HCT116 (cell line): Measurements from ENCODE around the gene MANBA. TPM values are rescaled to one million over a fixed set of nuclear protein-coding genes. Genes with fewer than 3 reads are reported as not detected.

Experiments used
- ATAC-seq: fragments of 200-7000 bp; cut with Tn5 transposase; 2 replicates; pipeline ENCODE4 v1.9.1; 2020; ENCODE audit warnings: mild to moderate bottlenecking, moderate library complexity
- BruUV-seq: library from RNA; stranded (reverse); fragments of 400-500 nt; replicated peaks from 2 replicates; lab custom pipeline; 2021; lab: Mats Ljungman, UMichigan
- CTCF ChIA-PET: fragments of 300-600 bp; sonication (Branson Sonifier 250); formaldehyde crosslinking; loops from one replicate; lab custom pipeline; 2021; ENCODE audit warnings: antibody characterized with exemption; lab: Charles Lee
- POLR2A ChIA-PET: fragments of 300-600, 350-600 bp; sonication (Branson Sonifier 250); formaldehyde crosslinking; loops from one replicate; lab custom pipeline; 2021; ENCODE audit warnings: antibody characterized with exemption; lab: Charles Lee
- RAD21 ChIA-PET, 2 experiments: fragments of 300-600 bp; sonication (Branson Sonifier 250); formaldehyde crosslinking; loops; one replicate each; lab custom pipeline; 2023; ENCODE audit warnings: low total read pairs in 2 of 2; ENCODE audit not compliant: uncharacterized antibody in 2 of 2, unreplicated experiment in 2 of 2, low non-redundant PET in 1 of 2; lab: Charles Lee
- DNase-seq: peaks from one replicate; pipeline ENCODE4 v3.0.0-alpha.2; 2010; ENCODE audit warnings: low read depth, low spot score
- H2AFZ ChIP-seq: fragments of 200-600 bp; shearing (Covaris generic), sonication (generic); 2 replicates; pipeline ENCODE4 v1.6.1; 2017; ENCODE audit warnings: low read depth, mixed run types, mixed read lengths, antibody characterized with exemption, low read length; ENCODE audit not compliant: poor library complexity, severe bottlenecking
- H3K27ac ChIP-seq: 2 replicates; pipeline ENCODE4 v1.5.1; 2012; ENCODE audit warnings: low read depth, low read length
- H3K27me3 ChIP-seq: fragments of 200-600 bp; sonication (generic); 2 replicates; pipeline ENCODE4 v1.6.1; 2016; ENCODE audit warnings: mixed run types, low read length, mixed read lengths; ENCODE audit not compliant: insufficient read depth
- H3K36me3 ChIP-seq, 2 experiments: fragments of 200-500 bp in 1 of 2; fragments of 200-600 bp in 1 of 2; sonication (Bioruptor generic) in 1 of 2; sonication (generic) in 1 of 2; 2 replicates each; pipeline versions ENCODE4 v1.5.1 to v1.6.1; 2014 to 2016; ENCODE audit warnings: low read length in 2 of 2, inconsistent platforms in 1 of 2, mixed read lengths in 1 of 2, mixed run types in 1 of 2; ENCODE audit not compliant: insufficient read depth in 2 of 2, control insufficient read depth in 1 of 2
- H3K4me1 ChIP-seq, 2 experiments: fragments of 200-600 bp in 1 of 2; sonication (generic) in 1 of 2; 2 replicates each; pipeline versions ENCODE4 v1.5.1 to v1.6.1; 2012 to 2017; ENCODE audit warnings: low read length in 2 of 2, inconsistent platforms in 1 of 2, mild to moderate bottlenecking in 1 of 2, mixed read lengths in 1 of 2, mixed run types in 1 of 2, moderate library complexity in 1 of 2; ENCODE audit not compliant: insufficient read depth in 2 of 2, control insufficient read depth in 1 of 2
- H3K4me2 ChIP-seq: fragments of 200-600 bp; sonication (generic); 2 replicates; pipeline ENCODE4 v1.6.1; 2017; ENCODE audit warnings: mixed run types, low read length, mixed read lengths
- H3K4me3 ChIP-seq, 2 experiments: fragments of 200-600 bp in 1 of 2; sonication (generic) in 1 of 2; replicated peaks in 1 of 2; 2 replicates each; pipeline ENCODE4 v1.5.1; 2011 to 2016; ENCODE audit warnings: low read length in 2 of 2, control low read depth in 1 of 2, low read depth in 1 of 2, mild to moderate bottlenecking in 1 of 2, mixed read lengths in 1 of 2, mixed run types in 1 of 2
- H3K79me2 ChIP-seq: fragments of 200-600 bp; sonication (generic); 2 replicates; pipeline ENCODE4 v1.6.1; 2017; ENCODE audit warnings: mild to moderate bottlenecking, mixed run types, low read length, moderate library complexity, mixed read lengths; ENCODE audit not compliant: insufficient read depth
- H3K9ac ChIP-seq: fragments of 200-600 bp; sonication (generic); 2 replicates; pipeline ENCODE4 v1.6.1; 2016; ENCODE audit warnings: low read length, mixed read lengths
- H3K9me2 ChIP-seq: fragments of 200-600 bp; sonication (generic), shearing (Covaris generic); 2 replicates; pipeline ENCODE4 v1.6.1; 2017; ENCODE audit warnings: mixed run types, mild to moderate bottlenecking, moderate library complexity; ENCODE audit not compliant: insufficient read depth
- H3K9me3 ChIP-seq, 2 experiments: fragments of 200-500 bp in 1 of 2; fragments of 200-600 bp in 1 of 2; sonication (Bioruptor generic) in 1 of 2; sonication (generic) in 1 of 2; 2 replicates each; pipeline ENCODE4 v1.6.1; 2014 to 2017; ENCODE audit warnings: low read length in 2 of 2, mixed read lengths in 2 of 2, inconsistent platforms in 1 of 2, low read depth in 1 of 2, mild to moderate bottlenecking in 1 of 2, mixed run types in 1 of 2, moderate library complexity in 1 of 2; ENCODE audit not compliant: control insufficient read depth in 1 of 2, insufficient read depth in 1 of 2
- H4K20me1 ChIP-seq: fragments of 200-600 bp; sonication (generic), shearing (Covaris generic); 2 replicates; pipeline ENCODE4 v1.6.1; 2017; ENCODE audit warnings: mixed run types, mild to moderate bottlenecking, moderate library complexity; ENCODE audit not compliant: insufficient read depth
- CBX3 ChIP-seq: IDR thresholded peaks from 2 replicates; pipeline ENCODE4 v1.6.1; 2012; ENCODE audit warnings: low read depth
- CEBPB ChIP-seq: IDR thresholded peaks from 2 replicates; pipeline ENCODE4 v1.6.1; 2012; ENCODE audit warnings: low read depth
- EGR1 ChIP-seq: IDR thresholded peaks from 2 replicates; pipeline ENCODE4 v1.6.1; 2012; ENCODE audit warnings: low read depth
- FOSL1 ChIP-seq: IDR thresholded peaks from 2 replicates; pipeline ENCODE4 v1.6.1; 2012; ENCODE audit warnings: low read depth
- JUND ChIP-seq: IDR thresholded peaks from 2 replicates; pipeline ENCODE4 v1.6.1; 2012
- POLR2AphosphoS5 ChIP-seq: IDR thresholded peaks from 2 replicates; pipeline ENCODE4 v1.6.1; 2011; ENCODE audit warnings: mild to moderate bottlenecking, low read depth, low read length, moderate library complexity
- SIN3A ChIP-seq: IDR thresholded peaks from 2 replicates; pipeline ENCODE4 v1.6.1; 2012; ENCODE audit warnings: low read depth
- SP1 ChIP-seq: IDR thresholded peaks from 2 replicates; pipeline ENCODE4 v1.6.1; 2012; ENCODE audit warnings: low read depth
- SRF ChIP-seq: IDR thresholded peaks from 2 replicates; pipeline ENCODE4 v1.6.1; 2012; ENCODE audit warnings: low read depth
- YY1 ChIP-seq: IDR thresholded peaks from 2 replicates; pipeline ENCODE4 v1.6.1; 2011; ENCODE audit warnings: low read length, low read depth, moderate library complexity, mild to moderate bottlenecking; ENCODE audit not compliant: insufficient replicate concordance; ENCODE audit errors: extremely low read depth
- ZNF274 ChIP-seq: fragments of 200-500 bp; sonication (Bioruptor generic); IDR thresholded peaks from 2 replicates; pipeline ENCODE4 v1.6.1; 2014; ENCODE audit warnings: mild to moderate bottlenecking, low read depth, low read length, inconsistent platforms
- intact Hi-C: fragments of 100-400 bp; cut with micrococcal nuclease; formaldehyde crosslinking; loops from 2 replicates; pipeline ENCODE4 v1.10.0; 2022
- total RNA-seq: library from RNA; stranded (reverse); gene quantifications from one replicate; pipeline ENCODE4 v1.2.1, GENCODE V29; 2021; ENCODE audit not compliant: unreplicated experiment
- TF ChIP-seq, protein P1 (sequence below): IDR thresholded peaks from 2 replicates; pipeline ENCODE4 v1.6.1; 2012

The MANBA gene
- total RNA-seq, 1 experiment from 2014 or later, result 21.3 TPM

DNA sequence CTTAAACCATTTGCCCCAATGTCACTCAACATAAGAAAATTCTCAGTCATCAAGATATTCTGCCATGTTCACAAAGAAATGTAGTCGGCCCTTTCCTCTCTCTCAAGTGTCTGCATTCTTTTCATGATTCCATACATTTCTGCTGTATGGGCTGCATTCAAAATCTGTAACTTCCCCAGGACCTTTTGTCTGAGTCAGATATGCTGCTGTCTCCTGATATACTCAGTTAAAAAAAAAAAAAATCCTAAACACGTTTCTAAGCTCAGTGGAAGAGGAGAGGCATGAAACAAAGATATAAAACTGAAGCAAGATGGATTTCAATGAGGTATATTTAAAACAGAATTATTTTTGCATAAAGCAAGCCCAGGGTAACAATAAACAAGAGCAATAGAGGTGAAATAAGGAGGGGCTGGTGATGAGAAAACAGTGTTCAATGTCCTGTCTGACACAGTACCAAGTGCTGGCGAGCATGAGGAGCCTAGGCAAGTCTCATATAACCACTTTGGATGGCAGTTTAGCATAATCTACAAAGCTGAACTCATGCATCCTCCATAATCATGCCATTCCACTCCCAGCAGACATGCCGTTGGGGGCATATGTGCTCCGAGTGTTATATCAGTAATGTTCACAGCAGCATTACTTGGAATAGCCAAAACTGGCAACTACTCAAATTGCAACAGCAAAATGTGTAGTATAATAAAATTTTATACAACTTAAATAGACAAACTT is 76.7 kb downstream of the MANBA start:
- H3K36me3 ChIP-seq, result 0 out of 4 replicates have a peak, but pooled peaks cover 0 to 2% of the 10 kb centered on the region in 2 experiments
- no peak overlapping the region for H2AFZ ChIP-seq
- H3K27ac ChIP-seq, result no peak overlapping the region
- H3K4me2 ChIP-seq, result peak overlapping the region; percentile 21
- ChIA-PET POLR2A (no interaction called here), RAD21 (no interaction called here), CTCF (no interaction called here)
- ATAC-seq, result no peak
- peaks cover 1 to 39% of the 10 kb centered on the region in 2 experiments; a peak in 3 of 4 replicates for H3K4me1 ChIP-seq
- no peaks in the 10 kb centered on the region for H3K9me2 ChIP-seq
- H3K79me2 ChIP-seq, result no peaks in the 10 kb centered on the region
- intact Hi-C loops, result no loop called here
- TF ChIP-seq SIN3A (no peak), CEBPB (no peak), JUND (no peak), ZNF274 (no peak), YY1 (no peak), SRF (no peak), EGR1 (no peak), POLR2AphosphoS5 (no peak), SP1 (no peak), CBX3 (no peak), FOSL1 (no peak)
- TF ChIP-seq, protein P1, sequence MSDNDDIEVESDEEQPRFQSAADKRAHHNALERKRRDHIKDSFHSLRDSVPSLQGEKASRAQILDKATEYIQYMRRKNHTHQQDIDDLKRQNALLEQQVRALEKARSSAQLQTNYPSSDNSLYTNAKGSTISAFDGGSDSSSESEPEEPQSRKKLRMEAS, result no peak
- DNase-seq, result no peak
- no TSS peak for BruUV-seq
- H3K9ac ChIP-seq, result no peak overlapping the region
- H3K27me3 ChIP-seq, result no peaks in the 10 kb centered on the region
- no peaks in the 10 kb centered on the region for H3K9me3 ChIP-seq
- no peaks in the 10 kb centered on the region for H4K20me1 ChIP-seq
- no peak overlapping the region for H3K4me3 ChIP-seq
